ENCODE data around the gene ANKRD63. TPM values are rescaled to one million over a fixed set of nuclear protein-coding genes. Genes with fewer than 3 reads are reported as not detected.

ANKRD63 gene
- total RNA-seq, 1 experiment from 2014 or later, result not detected

DNA sequence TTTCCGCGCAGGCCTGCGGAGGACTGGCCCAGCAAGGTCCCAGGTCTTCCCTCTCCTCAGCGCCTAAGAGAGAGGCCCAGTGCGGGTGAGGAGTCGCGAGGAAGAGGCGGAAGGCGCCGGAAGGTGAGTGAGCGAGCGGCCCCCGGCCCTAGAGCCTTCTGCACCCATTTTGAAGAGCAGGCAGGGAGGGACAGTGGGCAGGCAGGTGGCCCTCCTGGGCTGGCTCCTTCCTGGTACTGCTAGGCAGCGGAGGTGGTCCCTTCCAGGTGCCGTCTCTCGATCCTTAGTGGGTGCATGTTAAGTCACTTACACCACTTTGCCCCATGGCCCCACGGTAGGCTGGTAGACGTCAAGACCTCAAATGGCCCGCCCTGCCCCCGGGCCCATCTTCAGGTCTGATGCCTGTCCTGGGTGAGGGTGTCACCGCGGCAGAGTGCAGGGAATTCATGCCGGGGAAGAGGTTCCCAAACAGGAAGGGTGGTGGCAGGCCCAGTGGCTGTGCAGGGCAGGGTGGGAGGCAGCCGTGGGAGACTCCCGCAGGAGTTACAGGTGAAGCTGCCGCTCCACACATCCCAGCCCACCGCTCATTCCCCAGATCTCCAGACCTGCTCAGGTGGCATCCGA is 29.6 kb downstream of the ANKRD63 start:
- Mint-ChIP-seq H3K4me3 (ENCODE audit: low read depth, unreplicated experiment) (peak overlapping the region; percentile 75), H3K36me3 (ENCODE audit: insufficient read depth, unreplicated experiment) (peaks cover 4% of the 10 kb centered on the region), H3K27ac (ENCODE audit: unreplicated experiment) (no peak overlapping the region), H3K4me1 (ENCODE audit: low read depth, unreplicated experiment) (no peaks in the 10 kb centered on the region), H3K9me3 (ENCODE audit: low read depth, unreplicated experiment) (no peaks in the 10 kb centered on the region), H3K27me3 (ENCODE audit: unreplicated experiment) (no peaks in the 10 kb centered on the region)
- no TSS peak for BruUV-seq (replicated peaks)
- TF ChIP-seq, protein P1, sequence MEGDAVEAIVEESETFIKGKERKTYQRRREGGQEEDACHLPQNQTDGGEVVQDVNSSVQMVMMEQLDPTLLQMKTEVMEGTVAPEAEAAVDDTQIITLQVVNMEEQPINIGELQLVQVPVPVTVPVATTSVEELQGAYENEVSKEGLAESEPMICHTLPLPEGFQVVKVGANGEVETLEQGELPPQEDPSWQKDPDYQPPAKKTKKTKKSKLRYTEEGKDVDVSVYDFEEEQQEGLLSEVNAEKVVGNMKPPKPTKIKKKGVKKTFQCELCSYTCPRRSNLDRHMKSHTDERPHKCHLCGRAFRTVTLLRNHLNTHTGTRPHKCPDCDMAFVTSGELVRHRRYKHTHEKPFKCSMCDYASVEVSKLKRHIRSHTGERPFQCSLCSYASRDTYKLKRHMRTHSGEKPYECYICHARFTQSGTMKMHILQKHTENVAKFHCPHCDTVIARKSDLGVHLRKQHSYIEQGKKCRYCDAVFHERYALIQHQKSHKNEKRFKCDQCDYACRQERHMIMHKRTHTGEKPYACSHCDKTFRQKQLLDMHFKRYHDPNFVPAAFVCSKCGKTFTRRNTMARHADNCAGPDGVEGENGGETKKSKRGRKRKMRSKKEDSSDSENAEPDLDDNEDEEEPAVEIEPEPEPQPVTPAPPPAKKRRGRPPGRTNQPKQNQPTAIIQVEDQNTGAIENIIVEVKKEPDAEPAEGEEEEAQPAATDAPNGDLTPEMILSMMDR (IDR thresholded peaks at IDR 0.05; ENCODE audit: unreplicated experiment), result no peak
- CTCF ChIA-PET, result interaction anchor here (1.3 kb wide), 1 partner anchor 19 kb away, joined by 3 read pairs; no protein-coding TSS in a partner anchor
- intact Hi-C loops (cut with micrococcal nuclease; ENCODE audit: unreplicated experiment), result no loop called here
- DNase-seq, result no peak

DNA sequence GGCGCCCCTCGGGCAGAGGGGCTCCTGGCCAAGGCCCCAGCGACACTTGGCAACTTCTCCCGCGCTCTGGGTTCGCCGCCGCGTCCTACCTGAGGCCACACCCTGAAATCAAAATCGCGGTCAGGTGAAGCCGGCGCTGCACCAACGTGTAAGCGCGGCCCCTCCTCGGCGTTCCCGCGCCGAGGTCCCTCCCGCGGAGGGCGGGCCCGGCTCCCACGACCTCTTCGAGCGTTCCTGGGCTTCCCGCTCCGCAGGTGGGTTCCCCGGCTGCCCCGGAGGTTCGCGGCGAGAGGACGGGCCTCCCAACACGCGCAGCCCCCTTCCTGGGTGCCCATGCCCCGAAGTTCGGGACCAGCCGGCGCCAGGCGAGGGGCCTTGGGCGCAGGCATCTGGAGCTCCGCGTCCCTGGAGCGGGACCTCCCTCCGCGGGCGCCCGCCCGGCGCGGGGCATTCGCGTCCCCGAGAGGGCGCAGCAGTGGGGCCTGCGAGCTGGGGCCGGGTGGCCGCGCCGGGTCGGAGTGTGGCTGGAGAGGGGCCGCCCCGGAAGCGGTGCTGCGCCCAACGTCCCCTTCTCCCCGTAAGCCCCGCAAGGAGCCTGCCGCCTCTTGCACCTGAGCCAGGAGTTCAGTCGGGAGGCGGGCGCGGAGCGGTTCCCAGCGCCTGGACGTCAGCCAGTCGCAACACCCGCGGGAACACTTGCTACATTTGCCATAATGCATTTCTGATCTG is 30.3 kb downstream of the ANKRD63 start:
- H3K27ac Mint-ChIP-seq (ENCODE audit: unreplicated experiment), result no peak overlapping the region
- intact Hi-C loops (cut with micrococcal nuclease; ENCODE audit: unreplicated experiment), result no loop called here

DNA sequence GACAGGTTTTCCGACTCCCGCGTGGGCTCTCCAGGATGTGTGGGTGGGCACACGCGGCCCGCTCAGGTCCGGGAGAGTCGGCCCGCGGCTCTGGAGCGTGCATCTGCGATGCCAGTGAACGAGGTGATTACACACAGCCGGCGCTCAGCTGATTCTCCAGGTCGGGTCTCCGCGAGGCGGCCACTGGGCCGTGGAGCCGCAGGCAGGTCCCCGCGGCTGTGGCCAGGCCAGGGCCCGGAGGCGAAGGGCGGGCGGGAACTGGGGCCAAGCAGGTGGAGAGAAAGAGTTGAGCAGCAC is 30.8 kb downstream of the ANKRD63 start:
- no TSS peak for BruUV-seq (replicated peaks)

More for the DNA sequence above, 30.3 kb downstream of the ANKRD63 start:
- TF ChIP-seq, protein P1 (IDR thresholded peaks at IDR 0.05; ENCODE audit: unreplicated experiment), result no peak
- H3K27me3 Mint-ChIP-seq (ENCODE audit: unreplicated experiment), result no peaks in the 10 kb centered on the region
- no peaks in the 10 kb centered on the region for H3K9me3 Mint-ChIP-seq (ENCODE audit: low read depth, unreplicated experiment)
- CTCF ChIA-PET, result no interaction called here
- H3K4me3 Mint-ChIP-seq (ENCODE audit: low read depth, unreplicated experiment), result peak overlapping the region; percentile 75
- no peaks in the 10 kb centered on the region for H3K4me1 Mint-ChIP-seq (ENCODE audit: low read depth, unreplicated experiment)
- BruUV-seq (replicated peaks), result no TSS peak
- peak; percentile 39 for DNase-seq
- H3K36me3 Mint-ChIP-seq (ENCODE audit: insufficient read depth, unreplicated experiment), result peaks cover 4% of the 10 kb centered on the region

DNA sequence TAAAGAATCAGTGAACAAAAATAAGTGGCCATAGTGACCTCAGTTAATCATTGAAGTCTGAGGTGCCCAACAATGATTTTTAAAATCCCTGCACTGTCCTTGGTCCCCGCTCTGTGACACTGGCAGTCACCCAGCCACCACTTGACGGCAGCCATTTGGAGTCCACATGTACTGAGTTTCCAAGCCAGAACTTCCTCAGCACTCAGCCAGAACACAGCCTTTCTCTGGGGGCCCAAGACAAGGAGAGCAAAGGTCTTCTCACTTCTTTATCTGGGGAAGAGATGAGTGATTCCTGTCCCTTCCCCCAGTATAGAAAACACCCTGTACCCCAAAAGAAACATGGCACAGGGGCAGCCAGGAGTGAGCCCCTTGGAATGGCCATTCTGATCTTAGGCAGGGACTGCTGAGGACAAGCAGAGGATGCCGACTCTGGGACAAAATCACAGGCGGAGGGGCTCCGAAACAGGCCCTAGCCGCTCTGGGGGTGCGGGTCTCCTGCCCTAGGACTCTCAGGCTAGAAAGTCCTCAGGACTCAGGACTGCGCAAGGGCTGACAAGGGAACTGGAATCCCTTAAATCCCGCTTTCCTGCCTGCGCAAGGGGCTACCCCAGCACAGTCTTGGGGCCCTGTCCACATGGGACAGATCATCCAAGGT is 31.3 kb downstream of the ANKRD63 start:
- no peak overlapping the region for H3K27ac Mint-ChIP-seq (ENCODE audit: unreplicated experiment)
- intact Hi-C loops (cut with micrococcal nuclease; ENCODE audit: unreplicated experiment), result no loop called here
- BruUV-seq (replicated peaks), result no TSS peak

More for the DNA sequence above, 30.8 kb downstream of the ANKRD63 start:
- TF ChIP-seq, protein P1 (IDR thresholded peaks at IDR 0.05; ENCODE audit: unreplicated experiment), result no peak
- Mint-ChIP-seq H3K27ac (ENCODE audit: unreplicated experiment) (no peak overlapping the region), H3K9me3 (ENCODE audit: low read depth, unreplicated experiment) (no peaks in the 10 kb centered on the region), H3K36me3 (ENCODE audit: insufficient read depth, unreplicated experiment) (peaks cover 4% of the 10 kb centered on the region), H3K27me3 (ENCODE audit: unreplicated experiment) (no peaks in the 10 kb centered on the region), H3K4me3 (ENCODE audit: low read depth, unreplicated experiment) (peak overlapping the region; percentile 75), H3K4me1 (ENCODE audit: low read depth, unreplicated experiment) (no peaks in the 10 kb centered on the region)
- DNase-seq, result no peak
- intact Hi-C loops (cut with micrococcal nuclease; ENCODE audit: unreplicated experiment), result no loop called here
- CTCF ChIA-PET, result no interaction called here

More for the DNA sequence above, 31.3 kb downstream of the ANKRD63 start:
- CTCF ChIA-PET, result no interaction called here
- Mint-ChIP-seq H3K4me1 (ENCODE audit: low read depth, unreplicated experiment) (no peaks in the 10 kb centered on the region), H3K4me3 (ENCODE audit: low read depth, unreplicated experiment) (peak overlapping the region; percentile 75), H3K36me3 (ENCODE audit: insufficient read depth, unreplicated experiment) (peaks cover 4% of the 10 kb centered on the region), H3K9me3 (ENCODE audit: low read depth, unreplicated experiment) (no peaks in the 10 kb centered on the region), H3K27me3 (ENCODE audit: unreplicated experiment) (no peaks in the 10 kb centered on the region)
- no peak for DNase-seq
- TF ChIP-seq, protein P1 (IDR thresholded peaks at IDR 0.05; ENCODE audit: unreplicated experiment), result no peak

Data from Calu3 (cell line).